ENCODE data around the gene ATP8B1.

Gene ATP8B1

DNA sequence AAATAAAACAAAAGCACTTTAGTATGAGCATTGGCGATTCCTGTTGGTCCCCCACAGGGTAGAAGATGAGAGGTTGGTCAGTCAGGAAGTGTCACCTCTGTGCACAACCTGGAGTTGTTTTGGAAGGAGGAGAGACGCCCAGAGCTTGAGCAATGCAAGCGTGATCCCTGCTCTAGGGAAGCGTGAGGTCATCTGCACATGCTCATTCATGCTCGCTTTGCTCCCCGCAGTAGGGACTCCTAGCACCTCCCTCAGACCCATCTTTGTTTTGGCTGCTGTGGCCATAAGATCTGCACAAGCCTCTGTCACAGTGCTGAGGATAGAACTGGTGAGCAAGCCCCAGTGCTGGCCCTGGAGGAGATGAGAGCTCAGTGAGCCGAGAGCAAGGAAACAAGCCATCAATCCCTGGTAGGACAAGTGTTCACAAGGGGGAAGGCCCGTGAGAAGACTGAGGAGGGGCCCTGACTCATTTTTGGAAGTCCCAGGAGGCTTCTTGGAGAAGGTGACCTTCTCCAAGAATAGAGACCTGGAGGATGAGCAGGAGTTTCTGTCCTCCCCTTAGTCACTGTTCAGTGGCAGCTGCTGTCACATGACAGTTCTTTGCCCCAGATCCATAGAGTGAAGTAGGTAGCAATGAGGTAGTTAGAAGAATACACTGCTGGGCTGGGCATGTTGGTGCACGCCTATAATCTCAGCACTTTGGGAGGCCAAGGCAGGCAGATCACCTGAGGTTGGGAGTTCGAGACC lies 13.3 kb upstream of the ATP8B1 start:
- FAIRE-seq, result no peak

DNA sequence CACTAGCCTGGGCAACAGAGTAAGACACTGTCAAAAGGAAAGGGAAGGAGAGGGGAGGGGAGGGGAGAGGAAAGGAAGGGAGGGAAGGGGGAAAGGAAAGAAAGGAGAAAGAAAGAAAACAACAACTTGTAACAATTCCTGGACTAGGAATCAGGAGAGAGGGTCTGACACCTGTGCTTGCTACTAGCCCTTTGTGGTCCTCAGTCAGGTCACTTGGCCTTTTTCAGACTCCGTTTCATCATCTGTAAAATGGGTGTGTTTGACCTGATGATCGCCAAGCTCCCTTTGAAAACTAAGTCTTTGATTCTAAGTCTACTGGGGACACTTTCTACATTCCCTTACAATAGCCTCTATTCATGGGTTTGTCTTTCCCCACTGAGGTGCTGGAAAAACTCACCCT lies 11.4 kb upstream of the ATP8B1 start:
- FAIRE-seq, result no peak

DNA sequence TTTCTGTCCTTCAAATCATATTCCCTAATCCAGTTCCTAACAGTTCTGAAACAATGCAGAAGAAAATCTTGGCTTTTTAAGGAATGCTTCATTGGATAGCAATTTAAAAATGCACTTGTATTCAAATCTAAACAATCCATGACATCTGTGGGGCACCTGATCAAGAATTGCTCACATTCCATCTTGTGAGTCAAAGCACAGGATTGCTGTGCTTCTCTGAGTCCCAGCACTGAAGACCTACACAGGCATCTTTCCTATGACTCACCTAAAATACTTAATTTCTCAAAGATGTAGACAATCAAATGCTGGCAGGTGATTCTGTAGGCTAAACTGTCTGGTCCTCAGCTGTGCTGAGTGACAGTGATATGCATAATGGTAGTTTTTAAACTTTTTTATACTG lies 10.1 kb upstream of the ATP8B1 start:
- FAIRE-seq, result no peak

DNA sequence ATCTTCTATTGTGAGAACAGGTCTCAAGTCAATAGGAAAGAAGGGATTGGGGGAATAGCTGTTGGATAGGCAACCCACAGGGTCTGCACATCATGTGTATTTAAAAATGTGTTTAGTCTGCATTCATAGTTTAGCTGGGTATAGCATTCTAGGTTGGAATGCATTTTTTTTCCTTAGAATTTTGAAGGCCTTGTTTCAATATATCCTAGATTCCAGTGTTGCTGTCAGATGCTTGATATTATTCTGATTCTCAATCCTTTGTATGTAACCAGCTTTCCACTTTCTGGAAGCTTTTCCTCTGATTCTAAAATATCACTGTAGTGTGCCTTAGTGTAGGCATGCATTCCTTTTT lies 9.0 kb upstream of the ATP8B1 start:
- no peak for FAIRE-seq

DNA sequence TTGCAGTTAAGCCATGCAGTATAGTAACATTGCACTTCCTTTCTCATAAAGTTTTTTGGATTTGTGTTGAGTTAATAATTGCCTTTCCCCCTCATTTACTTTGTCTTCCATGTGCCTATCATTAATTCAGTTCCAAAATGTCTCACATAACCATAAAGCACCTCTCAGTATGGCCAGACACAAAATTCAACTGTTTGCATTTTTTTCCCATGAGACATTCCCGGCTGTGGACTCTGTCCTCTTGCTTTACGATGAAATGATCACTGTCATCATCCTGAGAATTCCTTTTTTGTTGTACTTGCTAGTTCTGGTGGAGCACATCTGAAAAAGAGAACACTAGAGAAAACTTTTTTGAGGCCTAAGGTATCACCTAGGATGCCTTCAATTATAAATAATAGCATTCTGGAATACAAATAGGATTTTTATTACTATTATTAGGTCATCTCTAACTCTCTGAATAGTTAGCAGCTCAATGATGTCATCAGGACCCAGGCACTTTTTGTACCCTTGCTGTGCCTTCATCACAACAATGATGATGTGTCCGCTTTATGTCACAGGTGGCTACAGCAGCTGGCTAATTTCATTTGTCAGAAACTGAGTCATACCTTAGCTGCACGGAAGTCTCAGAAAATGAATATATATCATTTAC lies 8.5 kb upstream of the ATP8B1 start:
- no peak for FAIRE-seq

DNA sequence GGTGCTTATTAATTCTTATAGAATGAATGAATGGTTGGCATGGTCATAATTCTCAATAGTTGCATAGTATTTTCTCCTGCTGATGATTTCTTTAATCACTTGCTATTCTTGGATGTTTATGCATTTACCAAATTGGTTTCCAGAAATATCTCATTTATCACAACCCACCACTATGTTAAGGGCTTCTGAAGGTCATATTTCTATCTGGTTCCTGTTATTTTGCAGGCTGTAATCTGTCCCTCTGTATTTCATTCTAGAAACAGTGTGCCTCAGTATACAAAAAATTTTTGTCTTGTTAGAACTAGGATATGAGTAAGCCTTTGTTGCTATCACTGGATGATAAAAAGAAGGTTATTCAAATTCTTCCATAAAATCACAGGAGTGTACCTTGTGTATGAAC lies 6.1 kb upstream of the ATP8B1 start:
- no peak for FAIRE-seq

DNA sequence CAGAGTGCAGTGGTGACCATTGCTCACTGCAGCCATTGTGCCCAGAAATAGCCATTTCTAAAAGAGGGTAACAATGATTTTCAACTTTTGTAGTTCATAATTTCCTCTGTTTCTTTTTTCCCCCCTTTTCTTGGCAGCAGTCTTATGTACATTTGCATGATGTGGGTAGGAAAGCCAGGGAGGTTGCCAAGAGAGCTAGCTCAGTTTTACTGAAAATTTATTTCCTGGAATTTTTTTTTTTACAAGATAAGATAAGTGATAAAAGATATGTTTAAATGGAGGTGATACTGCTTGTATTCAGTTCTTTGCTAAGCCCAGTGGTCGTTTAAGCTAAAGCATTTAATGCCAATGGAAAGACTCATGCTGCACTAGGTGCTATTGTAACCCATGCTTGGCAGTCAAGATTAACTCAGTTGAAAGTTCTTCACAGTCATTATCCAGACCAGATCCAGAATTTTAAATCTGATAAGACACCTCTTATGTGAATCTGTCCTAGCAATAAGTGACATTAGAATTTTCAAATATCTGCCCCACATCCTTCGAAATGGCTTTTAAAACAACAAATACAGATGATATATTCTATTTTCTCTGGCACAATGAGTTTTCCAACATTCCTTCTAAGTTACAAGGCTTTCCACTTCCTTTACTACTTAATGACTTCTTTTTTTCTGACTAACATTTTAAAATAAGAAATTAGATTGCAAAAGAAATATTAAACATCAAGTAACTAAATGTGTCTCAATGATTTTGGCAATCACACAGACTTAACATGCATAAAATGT lies 4.4 kb upstream of the ATP8B1 start:
- FAIRE-seq, result no peak

DNA sequence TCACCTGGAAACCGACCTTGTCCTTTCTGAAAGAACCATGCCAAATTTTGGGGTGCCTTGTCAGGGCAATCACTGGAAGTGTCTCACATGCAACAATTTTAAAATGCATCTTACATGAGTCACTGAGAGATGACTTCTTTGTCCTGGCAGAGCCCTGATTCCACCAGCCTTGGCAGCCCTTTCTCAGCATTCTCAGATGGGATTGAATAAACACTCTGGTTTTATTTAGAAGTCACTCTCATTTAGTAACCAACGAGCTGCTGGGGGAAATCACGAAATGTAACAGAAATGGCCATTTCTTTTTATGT lies 3.8 kb upstream of the ATP8B1 start:
- FAIRE-seq, result no peak

DNA sequence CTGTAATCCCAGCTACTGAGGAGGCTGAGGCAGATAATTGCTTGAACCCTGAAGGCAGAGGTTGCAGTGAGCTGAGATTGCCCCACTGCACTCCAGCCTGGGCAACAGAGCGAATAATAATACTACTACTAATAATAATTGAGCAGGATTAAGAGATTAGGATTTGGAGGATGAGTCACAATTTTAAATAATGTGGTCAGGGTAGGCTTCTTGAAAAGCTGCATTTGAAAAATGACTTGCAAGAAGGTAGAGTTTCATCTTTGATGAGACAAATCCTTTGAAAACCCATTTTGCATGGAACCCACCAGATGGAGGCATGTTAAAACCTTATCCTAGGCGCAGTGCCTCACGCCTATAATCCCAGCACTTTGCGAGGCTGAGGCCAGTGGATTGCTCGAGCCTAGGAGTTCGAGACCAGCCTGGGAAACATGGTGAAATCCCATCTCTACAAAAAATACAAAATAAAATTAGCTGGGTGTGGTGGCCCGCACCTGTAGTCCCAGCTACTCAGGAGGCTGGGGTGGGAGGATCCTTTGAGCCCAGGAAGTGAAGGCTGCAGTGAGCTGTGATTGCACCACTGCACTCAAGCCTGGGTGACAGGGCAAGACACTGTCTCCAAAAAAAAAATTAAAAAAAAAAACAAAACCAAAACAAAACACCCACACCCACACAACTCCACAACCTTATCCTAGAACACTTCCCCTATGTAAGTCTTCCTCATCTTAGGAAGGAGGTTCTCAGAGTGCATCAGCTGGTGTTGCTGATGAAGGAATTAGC lies 3.3 kb upstream of the ATP8B1 start:
- no peak for FAIRE-seq

DNA sequence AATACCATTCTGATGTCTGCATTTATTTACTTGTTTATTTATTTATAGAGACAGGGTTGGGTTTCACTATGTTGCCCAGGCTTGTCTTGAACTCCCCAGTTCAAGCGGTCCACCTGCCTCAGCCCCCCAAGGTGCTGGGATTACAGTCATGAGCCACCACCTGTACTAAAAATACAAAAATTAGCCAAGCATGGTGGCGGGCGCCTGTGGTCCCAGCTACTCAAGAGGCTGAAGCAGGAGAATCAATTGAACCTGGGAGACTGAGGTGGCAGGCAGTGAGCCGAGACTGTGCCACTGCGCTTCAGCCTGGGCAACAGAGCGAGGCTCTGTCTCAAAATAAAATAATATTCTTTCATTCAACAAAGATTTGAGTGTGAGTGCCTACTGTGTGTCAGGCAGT lies 2.0 kb upstream of the ATP8B1 start:
- FAIRE-seq, result no peak

DNA sequence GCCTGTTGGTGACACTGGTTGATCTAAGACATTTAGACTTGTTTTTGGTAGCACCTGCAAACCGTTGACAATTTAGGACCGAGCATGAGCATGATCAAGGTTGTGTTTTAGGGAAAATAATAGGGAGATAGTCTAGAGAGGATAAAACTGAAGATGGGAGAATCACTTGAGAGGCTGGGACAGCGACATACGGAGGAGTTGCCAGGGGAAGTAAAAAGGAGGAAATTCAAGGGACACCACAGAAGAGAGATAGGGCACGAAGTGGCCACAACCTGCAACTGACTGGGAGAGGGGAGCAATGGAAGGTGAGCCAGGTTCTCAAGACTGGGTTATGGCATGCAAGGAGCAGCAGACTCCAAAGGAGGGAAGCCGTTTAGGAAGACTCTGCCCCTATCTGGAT lies 1.4 kb upstream of the ATP8B1 start:
- no peak for FAIRE-seq

DNA sequence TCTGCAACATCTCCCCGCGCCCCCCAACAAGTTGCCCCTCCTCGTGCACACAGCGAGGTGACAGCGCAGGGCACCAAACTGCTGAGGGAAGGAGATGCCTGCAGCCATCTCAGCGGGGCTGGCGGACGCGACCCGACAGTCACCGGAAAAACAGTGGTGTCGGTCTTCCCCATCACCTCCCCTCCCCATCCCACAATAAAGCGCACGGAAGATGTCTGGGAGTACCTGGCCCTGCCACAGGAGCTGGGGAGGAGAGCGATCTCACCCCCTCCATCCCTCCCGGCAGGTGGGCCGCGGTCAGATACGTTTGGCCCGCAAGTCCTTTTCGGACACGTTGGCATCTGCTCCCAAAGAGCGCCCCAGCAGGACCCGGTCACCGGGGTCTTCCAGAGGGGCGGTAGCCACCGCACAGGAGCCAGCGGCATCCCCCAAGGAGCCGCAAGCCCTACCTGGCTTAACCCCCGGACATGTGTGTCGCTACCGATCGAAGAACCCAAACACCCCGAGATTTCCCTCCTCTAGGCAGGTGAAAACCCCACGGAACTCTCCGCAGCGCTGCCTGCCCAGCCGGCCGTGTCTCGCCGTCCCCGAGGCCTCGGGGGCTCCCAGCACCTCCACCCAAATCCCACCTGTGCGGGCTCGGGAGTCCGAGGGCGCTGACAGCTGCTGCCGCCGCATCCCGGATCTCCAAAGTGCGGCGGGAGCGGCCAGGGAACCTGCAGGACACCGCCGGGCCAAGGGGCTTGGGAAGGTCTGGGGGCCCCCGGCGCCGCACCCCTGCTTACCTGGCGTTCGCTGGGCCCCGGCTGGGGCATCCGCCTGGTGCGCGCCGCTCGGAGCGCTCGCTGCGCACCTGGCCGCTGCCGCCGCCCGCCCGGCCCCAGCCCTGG lies 657 bp downstream of the ATP8B1 start:
- no peak for FAIRE-seq

DNA sequence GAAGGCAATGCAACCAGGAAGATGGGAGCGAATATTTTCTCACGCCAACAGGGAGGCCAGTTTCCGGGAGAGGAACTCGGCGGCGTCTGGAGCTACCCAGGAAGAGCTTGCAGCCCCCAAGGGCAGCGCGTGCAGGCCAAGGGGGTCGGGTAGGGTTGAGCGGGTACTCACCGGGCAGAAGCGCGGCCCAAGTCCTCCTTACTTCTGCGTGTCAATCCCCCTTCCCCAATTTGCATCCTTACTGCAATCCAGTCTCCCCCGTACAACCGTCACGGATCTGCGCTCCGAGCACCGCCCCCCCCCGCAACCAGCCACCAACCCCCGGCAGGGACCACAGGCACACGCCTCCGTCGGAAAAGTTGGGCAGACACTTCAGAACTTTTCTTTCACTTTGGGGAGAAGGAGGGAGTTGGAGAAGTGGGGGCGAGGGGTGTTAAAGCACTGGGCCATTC lies 1.3 kb downstream of the ATP8B1 start:
- FAIRE-seq, result no peak

DNA sequence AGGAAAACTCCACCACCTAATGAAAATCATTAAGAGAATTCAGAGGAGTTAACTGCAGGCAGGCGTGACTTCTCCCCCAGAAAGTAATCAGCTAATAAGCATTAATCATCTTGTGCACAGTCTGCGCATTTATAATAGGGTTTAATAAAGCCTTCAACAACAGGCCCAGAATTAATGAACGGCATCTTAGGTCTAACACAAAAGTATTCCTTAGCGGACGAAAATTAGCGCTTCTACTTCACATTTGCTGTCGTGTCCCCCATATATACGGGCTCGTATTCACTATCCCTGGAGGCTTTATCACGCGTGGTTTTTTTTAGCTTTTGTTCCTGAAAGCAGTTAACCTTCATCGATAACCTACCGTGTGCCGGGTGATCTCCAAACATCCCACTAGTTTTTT lies 1.8 kb downstream of the ATP8B1 start:
- FAIRE-seq, result no peak

DNA sequence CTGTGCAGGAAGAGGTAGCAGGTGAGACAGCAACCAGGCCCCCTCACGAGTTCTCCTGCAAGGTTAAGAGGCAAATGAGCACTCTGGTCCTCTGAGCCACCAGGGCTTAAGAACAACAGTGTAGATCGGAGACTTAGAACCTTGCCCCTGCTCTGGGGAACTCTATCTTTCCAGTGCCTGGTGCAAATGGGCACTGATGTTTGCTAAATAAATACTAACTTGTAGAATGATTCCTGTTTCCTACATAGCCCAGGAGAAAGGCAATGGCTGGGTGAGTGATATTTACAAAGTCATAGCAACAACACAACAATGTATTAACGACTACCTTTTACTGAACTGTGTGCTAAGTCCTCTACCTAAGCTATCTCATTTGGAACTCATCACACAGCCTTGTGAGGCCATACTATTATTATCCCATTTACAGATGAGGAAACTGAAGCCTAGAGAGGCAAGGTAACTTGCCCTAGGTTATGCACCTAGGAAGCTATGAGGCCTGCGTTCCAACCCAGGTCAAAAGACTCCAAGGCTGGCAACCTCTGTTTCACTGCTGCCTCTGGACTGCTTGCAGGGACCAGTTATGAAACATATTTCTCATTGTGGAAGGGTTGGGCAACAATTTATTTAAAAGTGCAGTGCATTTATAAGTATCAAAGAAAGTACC lies 4.3 kb downstream of the ATP8B1 start:
- no peak for FAIRE-seq

DNA sequence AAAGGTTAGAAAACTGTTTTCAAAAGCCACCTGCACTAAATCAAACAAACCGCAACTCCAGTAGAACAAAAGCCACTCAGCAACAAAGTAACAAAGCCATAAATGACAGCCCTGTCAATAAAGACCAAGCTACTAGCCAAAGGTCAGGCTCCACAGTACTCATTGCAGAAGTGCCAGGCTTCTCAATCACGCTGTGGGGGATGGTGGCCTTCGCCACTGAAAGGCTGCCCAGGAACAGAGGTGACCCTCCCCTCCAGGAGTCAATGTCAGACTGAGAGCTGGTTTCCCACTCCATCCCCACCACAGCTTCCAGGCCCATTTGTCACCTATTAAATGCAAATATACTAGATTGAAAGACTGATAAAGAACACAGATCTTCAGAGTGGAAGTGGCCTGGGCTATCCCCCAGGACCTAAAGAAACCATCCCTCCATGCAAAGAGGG lies 5.9 kb downstream of the ATP8B1 start:
- no peak for FAIRE-seq

DNA sequence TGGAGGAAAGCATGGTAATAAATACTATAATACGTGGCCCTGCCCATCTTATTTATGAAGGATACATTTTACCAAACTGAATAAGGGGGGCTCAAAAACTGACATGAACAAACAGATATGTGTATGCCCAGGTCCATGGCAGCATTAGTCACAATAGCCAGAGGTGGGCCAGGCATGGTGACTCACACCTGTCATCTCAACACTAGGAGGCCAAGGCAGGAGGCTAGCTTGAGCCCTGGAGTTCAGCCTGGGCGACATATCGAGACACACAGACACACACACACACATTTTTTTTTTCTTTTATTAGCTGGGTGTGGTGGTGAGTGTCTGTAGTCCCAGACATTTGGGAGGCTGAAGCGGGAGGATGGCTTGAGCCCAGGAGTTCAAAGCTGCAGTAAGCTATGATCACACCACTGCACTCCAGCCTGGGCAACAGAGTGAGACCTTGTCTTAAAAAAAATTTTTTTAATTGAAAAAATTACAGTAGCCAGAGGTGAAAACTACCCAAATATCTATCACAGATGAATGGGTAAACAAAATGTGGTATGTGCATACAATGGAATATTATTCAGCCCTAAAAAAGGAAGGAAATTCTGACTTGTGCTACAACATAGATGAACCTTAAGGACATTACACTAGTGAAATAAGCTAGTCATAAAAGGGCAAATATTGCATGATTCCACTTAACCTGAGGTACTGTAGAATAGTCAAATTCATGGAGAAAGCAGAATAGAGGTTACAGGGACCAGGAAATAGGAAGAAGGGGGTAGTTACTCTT lies 8.0 kb downstream of the ATP8B1 start:
- FAIRE-seq, result no peak

DNA sequence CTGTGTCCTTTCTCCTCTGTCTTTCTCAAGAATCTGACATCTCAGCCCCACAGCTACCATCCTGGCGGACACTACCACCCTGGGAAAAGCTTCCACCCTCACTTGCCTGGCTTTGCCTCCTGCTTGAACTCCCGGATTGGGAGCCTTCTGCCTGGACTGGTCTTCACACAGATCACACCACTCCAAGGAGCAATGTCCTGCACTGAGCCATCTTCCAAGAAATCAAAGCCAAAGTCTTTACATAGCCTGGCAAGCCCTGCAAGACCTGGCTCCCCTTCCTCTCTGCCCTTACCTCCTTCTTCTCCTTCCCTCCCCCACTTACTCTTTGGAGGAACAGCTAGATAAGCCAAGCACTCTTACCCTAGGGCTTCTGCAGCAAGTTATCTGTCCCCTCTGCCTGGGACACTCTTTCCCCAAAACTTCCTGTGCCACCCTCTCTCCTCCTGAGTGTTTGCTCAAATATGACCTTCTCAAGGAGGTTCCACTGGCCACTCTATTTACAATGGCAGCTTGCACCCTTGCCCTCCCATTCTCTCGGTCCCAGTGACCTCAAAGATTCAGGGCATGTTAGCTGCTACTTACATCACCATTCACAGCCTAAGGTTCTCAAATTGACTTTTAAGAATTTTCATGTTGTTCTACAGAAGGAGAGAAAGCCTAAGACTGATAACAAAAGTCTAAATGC lies 9.7 kb downstream of the ATP8B1 start:
- FAIRE-seq, result no peak

DNA sequence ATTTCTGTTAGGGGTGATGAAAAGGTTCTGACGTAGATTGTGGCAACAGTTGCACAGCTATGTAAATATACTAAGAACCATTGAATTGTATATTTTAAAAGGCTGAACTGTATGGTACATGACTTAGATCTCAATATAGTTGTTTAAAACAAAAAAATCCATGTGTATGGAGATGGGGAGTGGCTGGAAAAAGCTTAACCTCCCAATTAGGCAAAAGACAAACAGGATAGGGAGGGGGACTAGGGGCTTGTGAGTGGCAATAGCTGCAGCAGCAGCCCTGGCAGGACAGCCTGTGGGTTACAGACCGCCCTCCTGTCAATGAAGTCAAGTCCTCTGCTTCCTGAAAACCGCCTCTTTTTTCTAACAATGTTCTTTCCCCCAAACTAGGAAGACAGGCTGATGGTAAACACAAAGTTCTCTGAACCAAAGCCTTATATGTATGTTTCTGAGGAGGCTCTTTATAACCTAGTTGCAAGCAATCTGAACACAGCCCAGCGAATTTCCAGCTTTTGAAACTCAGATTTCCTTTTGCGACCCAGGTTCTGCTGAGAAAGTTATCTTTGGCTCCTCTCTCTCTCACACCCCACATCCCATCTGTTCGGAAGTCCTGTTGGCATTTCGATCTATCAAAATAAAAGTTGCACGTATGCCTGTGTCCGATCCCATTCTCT lies 10.3 kb downstream of the ATP8B1 start:
- FAIRE-seq, result no peak

DNA sequence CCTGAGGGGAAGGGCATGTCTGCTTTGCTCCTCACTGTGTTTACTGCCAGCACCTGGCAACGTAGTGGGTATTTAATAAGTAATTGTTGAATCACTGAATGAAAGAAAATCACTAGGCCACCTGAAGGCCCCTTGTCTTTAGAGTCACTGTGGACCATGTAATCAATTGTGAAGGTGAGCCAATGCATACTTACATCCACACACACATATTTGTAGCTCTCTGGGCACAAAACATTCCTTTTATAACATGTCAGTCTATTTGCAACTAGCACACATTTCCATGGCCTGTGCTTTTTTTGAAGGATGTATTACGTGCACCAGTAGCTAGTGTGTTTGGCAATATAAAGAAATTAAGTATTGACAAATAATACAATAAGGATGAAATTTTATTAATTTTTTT lies 11.2 kb downstream of the ATP8B1 start:
- no peak for FAIRE-seq

Measured in A204.1 (cell line).